NCI-H345 treated with DMSO at 0.1 percent for 48 hours (cell line): ENCODE measurements around the gene PTGDS.

Experiments used
- DNase-seq: peaks from one replicate; lab custom pipeline; 2025; ENCODE audit not compliant: unreplicated experiment; lab: John Stamatoyannopoulos, UW

PTGDS gene

GRCh38 chr9:137020771-137021567 lies 43.7 kb downstream of the PTGDS start:
- DNase-seq = no peak

DNA sequence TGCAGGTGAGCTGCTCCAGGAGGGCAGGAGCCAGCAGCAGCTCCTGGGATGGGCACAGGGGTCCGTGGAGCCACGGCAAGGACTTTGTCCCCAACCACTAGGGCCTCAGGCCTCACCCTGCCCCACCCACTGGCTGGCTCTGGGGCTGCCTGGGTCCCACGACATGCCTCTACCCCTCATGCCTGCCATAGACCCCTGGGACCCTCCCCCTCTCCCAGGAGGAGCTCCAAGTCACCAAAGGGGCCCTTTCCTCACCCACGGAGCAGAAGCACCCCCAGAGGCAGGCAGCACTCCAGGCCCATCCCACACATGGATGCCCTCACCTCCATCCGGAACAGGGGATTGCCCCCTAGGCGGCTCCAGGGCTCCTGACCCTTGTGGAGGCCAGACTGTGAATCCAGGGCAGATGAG lies 44.3 kb downstream of the PTGDS start:
- no peak for DNase-seq

- DNase-seq = no peak
Measured at GRCh38 chr9:137021979-137022661, 44.8 kb downstream of the PTGDS start.

DNA sequence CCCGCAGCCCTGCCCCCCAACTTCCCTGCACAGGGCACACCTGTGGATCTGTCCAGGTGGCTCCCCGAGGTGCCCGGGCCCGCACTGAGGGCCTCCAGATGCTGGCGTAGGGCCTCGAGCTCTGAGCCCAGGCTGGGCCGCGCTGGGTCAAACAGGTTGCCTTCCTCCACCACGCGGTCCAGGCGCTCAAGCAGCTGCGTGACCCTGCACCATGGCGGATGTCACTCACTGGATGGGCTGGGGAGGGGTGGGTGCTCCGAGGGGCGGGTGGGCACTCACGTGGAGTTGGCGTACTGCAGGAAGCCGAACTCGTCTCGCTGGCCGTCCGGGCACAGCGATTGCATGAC lies 45.3 kb downstream of the PTGDS start:
- DNase-seq = no peak

DNA sequence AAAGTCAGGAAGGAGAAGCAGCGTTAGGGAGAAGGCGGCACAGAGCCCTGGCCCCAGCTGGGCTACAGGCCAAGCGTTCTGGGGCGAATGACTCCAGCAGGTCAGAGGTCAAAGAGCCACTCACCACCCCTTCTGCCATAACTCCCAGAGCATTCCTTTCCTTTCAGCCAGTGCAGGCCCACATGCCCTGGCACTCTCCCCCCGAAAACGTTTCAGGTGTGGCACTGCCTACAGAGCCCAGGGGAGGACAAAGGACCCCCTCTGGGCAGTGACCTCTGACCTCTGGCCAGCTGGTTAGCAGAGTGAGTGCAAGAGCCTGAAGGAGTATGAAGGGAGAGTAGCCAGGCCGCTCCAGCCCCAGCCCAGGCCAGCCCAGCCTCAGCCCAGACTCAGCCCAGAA lies 45.9 kb downstream of the PTGDS start:
- DNase-seq = no peak

DNA sequence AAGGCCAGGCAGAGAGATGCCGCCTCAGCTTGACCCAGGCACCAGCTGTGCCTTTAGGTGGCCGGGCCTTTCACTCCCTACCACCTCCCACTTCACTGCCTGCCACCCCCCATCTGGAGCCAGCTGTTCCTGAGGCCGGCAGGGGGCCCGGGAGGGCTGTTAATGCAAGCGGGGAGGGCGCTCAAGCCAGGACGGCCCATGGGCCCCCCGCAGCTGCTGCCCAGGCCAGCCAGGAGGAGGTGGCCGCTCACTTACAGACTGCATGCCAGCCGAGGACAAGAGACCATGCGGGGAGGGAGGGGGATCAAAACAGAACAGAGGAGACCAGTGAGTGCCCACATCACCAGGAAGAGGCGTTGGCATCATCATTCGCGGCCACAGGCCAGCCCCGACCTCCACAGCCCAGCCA lies 46.3 kb downstream of the PTGDS start:
- no peak for DNase-seq

GRCh38 chr9:137025517-137025966 lies 48.2 kb downstream of the PTGDS start:
- DNase-seq = peak; percentile 85

DNA sequence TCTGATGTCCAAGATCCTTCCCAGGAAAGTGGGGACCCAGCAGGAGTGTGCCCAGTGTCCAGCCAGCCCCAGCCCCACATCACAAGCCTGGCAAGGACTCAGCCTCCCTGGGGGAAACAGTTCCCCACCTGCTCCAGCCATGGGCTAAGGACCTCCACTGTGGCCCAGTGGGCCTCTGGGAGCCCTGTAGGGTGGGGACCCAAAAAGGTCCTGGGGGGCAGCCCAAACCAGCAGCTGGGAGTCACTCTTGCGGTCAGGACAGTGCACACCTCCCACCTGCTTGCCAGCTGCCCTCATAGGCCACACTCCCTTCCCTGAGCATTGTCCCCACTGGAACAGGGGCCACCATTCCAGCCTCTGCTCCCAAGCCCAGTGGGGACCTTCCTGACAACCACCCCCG lies 49.1 kb downstream of the PTGDS start:
- DNase-seq = no peak

- no peak for DNase-seq
Measured at GRCh38 chr9:137026828-137027227, 49.5 kb downstream of the PTGDS start.

DNA sequence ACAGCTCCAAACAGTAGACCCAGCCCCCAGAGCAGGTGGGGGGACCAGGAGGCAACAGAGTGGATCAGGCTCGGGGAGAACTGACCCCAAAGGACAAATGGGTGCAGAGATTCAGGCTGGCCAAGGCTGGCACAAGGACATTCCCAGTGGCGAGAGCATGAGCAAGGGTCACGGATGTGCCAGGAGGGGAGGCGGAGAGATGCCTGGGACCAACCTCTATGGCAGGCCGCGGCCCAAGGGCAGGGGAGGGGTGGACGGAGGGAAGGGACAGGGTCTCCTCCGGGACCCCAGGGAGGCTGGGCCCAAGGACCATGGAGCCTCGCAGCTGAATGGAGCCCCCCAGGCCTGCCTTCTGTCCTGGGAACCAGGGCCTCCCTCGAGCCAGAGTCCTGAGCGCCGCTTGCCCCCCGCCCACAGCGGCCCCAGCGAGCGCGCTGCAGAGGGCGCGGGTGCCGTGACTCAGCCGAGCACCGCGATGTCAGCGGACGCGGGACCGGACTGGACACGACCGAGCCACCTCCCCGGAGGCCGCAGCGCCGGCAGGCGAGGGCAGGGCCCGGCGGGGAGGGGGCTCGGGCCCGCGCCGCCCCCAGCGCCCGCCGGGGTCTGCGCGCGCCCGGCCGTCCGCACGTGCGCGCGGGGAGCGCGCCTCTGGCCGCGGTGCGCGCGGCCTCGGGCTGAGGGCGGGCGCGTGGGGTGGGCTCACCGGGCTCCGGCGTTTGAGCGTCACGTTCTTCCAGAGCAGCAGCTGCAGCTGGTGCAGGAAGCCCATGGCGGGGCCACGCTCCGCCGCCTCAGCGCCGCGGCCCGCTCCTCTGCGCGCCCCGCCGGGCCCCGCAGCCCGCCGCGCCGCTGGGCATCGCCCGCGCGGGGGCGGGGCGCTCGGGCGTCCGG lies 50.3 kb downstream of the PTGDS start, which contains the start of gene ABCA2:
Gene ABCA2 (minus strand): TSS at position 869 of the 894 bp plus-strand sequence. CDS start 97 bp downstream, at position 772.
- no peak for DNase-seq

- DNase-seq = peak; percentile 38
Measured at GRCh38 chr9:137028263-137029057, 51.2 kb downstream of the PTGDS start.

DNA sequence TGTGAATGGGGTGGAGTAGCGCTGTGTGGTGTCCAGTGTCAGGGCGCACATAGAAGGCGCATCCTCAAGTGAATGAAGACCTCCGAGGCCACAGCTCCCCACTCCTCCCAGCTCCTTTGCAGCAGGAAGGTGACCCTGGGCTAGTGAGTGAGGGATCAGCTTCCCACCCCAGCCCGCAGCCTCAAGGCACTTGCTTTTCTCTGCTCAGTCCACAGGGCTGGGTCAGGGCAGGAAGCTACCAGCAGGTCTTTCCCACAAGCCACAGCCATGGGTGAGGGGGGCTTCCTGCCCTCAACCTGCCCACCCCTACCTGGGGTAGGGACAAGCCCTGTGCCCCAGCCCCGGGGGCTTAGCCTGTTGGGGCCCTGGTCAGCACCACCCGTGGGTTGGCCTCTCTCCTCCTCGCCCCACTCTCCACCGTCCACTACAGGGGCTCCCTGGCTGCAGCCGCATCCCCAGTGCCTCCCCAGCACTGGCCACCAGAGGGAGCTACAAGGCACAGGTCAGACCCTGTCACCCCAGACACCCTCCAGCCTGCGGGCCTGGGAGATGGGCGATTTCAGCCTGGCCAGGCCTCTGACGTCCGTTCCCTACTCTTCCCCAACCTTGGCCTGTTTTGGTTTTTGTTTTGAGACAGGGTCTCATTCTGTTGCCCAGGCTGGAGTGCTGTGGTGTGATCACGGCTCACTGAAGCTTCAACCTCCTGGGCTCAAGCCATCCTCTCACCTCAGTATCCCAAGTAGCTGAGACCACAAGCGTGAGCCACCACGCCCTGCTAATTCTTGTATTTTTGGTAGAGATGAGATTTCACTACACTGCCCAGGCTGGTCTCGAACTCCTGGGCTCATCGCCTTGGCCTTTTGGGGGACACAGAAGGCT lies 52.0 kb downstream of the PTGDS start:
- peak; percentile 13 for DNase-seq

GRCh38 chr9:137030006-137030405 lies 52.7 kb downstream of the PTGDS start:
- DNase-seq = no peak

DNA sequence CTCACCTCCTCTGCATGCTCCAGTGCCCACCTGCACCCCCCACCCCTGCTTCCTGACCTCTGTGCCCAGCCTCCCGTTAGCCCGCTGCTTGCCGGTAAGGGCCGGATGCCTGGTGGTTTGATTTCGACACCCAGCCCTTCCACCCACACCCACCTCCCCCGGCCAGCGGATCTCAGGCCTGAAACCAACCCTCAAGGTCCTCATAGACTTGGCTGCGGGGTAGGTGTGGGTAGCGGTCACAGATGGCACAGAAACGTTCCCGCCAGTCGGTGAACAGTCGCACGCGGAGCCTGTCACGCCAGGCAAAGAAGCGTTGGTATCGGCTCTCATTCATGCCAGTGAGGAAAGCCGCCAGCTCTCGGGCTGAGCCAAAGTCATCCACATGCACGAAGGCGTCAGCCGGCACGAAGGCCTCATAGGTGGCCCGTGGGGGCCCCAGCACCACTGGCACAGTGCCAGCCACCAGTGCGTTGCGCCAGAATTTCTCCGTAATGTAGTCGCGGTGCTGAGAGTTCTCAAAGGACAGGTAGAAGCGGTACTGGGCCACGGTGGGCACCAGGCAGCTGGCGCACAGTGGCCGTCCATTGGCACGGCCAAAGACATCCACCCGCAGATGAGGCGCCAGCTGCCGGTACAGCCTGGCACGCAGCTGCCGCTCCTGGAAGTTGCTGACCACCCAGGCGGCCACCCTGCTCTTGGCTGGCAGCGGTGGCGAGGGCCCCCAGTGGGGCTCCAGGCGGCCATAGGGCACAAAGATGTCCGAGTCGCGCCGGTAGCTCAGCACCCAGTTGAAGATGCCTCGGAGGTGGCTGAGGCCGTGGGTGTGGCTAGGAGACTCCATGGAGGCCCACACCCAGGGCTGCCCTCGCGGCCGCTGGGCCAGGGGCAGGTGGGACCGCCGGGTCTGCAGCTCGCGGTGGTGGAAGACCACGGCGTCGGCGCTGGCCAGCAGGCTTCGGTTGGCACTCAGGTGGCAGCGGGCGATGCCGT lies 53.5 kb downstream of the PTGDS start:
- no peak for DNase-seq
